Fibroblast of skin of abdomen (primary cell): Measurements from ENCODE around the gene ACTL7A. TPM values are rescaled to one million over a fixed set of nuclear protein-coding genes. Genes with fewer than 3 reads are reported as not detected.
"Not testable (repeated sequence)": the region's sequence is repeated elsewhere in the genome, so short reads cannot be mapped to it uniquely, and the experiment has no call there.

ENCODE experiments used
- DNase-seq: peaks from one replicate; pipeline ENCODE4 v3.0.0-alpha.2; 2013
- polyA plus RNA-seq, 2 experiments: library from polyadenylated mRNA; unstranded; fragments of 120-200 nt; gene quantifications; one replicate each; pipeline ENCODE4 v1.2.1, GENCODE V29; 2013; ENCODE audit not compliant: insufficient read length in 2 of 2

Gene ACTL7A, protein sequence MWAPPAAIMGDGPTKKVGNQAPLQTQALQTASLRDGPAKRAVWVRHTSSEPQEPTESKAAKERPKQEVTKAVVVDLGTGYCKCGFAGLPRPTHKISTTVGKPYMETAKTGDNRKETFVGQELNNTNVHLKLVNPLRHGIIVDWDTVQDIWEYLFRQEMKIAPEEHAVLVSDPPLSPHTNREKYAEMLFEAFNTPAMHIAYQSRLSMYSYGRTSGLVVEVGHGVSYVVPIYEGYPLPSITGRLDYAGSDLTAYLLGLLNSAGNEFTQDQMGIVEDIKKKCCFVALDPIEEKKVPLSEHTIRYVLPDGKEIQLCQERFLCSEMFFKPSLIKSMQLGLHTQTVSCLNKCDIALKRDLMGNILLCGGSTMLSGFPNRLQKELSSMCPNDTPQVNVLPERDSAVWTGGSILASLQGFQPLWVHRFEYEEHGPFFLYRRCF
- not detected for polyA plus RNA-seq (2013, experiment 1 of 2; ENCODE audit: insufficient read length)
- polyA plus RNA-seq (2013, experiment 2 of 2; ENCODE audit: insufficient read length) = not detected

DNA sequence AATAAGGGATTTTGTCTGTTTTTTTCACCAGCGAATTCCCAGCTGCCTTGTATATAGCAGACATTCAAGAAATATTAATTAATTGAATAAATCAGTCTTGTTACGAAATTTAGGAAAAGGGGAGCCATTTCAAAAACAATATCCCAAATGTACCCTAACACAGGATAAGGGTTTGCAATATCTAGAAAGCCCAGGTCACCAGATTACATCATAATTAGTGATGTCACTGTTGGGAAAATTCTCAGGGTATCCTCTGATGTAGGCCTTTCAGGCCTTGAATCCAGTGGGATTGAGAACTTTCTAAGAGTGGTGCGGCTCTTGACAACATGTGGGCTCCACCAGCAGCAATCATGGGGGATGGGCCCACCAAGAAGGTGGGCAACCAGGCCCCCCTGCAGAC, at the start of gene ACTL7A:
Gene ACTL7A, plus strand, starts transcription at position 270 of the 400 bp plus-strand sequence. Its CDS starts 57 bp downstream, at position 327.
- DNase-seq = no peak

GRCh38 chr9:108812396-108813025, 49.6 kb upstream of the ACTL7A start:
- DNase-seq = no peak

DNA sequence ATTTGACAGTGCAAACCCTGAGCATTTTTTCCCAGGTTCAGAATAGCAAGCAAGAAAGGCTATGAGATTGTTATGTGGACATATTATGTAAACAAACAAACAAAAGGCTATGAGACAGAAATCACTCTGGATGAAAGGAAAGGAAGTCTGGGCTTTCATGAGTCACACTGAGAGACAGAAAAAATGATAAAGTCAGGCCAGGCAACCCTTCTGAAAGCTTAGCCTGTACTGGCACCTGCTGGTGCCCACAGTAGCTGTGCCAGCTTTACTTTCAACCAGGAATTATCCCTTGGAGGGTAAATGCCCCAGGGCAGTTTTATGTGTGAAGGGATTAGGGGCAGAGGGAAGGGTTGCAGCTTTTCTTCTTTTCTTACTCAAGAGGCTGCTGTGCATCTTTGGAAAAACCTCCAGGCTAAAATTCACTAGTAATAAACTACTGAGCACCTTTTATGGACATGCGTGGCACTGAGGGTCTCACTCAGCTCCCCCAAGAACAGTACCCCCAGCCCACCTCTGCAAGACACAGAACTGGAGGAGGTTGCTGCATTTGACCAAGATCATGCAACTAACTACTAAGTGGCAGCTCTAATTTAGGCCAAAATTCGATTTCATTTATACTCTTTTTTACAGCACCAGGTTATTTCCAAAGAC, 48.0 kb upstream of the ACTL7A start:
- peak; percentile 33 for DNase-seq

GRCh38 chr9:108815156-108815555, 46.9 kb upstream of the ACTL7A start:
- DNase-seq = no peak

DNA sequence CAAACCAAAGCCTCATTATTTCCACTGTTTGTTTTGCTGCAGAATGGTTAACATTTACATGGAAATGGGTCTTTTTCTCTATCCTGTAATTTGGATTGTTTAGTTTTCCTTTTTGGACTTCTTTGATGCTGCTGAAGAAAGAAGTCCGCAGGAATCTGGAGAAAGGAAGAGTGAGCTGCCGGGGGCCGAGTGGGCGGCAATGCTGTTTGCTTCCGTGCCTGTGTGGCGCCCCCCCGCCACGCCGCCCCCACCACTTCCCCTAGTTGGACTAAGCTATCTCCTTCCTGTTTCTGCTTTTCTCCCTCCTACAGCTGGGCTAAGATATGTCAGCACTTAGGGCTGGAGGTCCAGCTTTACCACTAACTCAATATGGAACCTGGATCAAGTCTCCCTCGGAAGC, 46.0 kb upstream of the ACTL7A start:
- DNase-seq = no peak

- no peak for DNase-seq
Measured at GRCh38 chr9:108823829-108824228, 38.2 kb upstream of the ACTL7A start.

GRCh38 chr9:108830272-108830671, 31.8 kb upstream of the ACTL7A start:
- no peak for DNase-seq

GRCh38 chr9:108831496-108832178, 30.4 kb upstream of the ACTL7A start:
- DNase-seq = no peak

DNA sequence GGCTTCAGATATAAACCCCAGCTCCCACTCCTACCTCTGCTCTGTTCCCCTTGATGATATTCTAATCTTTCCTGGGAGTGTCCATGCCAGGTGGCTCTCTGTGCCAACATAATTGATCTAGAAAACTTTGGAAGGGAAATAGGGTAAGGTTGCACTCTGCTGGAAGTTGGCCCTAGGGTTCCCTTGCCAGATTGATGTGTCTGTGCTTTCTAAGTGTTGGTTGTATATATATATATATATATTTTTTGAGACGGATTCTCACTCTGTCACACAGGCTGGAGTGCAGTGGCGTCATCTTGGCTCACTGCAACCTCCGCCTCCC, 29.9 kb upstream of the ACTL7A start:
- no peak for DNase-seq

- DNase-seq = no peak
Measured at GRCh38 chr9:108834959-108835665, 27.0 kb upstream of the ACTL7A start.

DNA sequence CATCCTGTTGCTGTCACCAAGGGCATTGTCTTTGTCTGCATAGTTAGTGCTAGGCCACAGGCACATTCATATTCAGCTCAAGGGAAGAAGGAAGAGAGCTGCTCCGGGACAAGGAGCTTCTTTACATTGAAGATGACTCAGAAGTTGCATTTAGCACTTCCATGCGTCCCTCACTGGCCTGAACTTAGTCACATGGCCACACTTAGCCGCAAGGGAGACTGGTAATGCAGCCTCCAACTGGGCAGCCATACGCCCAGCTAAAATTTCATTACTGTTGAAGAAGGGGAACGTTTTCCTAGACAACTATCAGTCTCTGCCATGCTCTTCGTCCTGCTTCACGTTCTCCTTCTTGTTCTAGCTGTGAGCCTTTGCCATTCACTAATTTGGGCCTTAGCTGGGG, 26.2 kb upstream of the ACTL7A start:
- no peak for DNase-seq

- no peak for DNase-seq
Measured at GRCh38 chr9:108836319-108836718, 25.7 kb upstream of the ACTL7A start.

DNA sequence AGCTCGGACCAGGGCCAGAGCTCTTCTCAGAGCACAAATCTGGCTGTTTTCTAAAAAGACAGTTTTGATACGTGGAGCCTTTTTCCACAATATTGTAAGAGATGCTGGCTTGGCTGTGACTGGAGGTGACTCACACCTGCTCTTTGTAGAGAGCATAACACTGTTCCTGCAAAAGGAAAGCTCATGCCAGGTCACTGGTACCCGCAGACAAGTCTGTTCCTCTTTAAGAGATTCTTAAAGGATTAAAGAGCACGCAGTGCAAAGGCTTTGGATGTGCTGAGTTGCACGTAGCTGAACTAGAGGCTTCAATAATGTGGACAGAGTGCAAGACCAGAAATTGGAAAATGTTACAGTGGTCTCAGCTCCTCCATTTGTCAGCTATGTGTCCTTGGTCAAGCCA, 25.3 kb upstream of the ACTL7A start:
- DNase-seq = peak; percentile 51

- no peak for DNase-seq
Measured at GRCh38 chr9:108837530-108837929, 24.5 kb upstream of the ACTL7A start.

- DNase-seq = peak; percentile 92
Measured at GRCh38 chr9:108838017-108838416, 24.0 kb upstream of the ACTL7A start.

DNA sequence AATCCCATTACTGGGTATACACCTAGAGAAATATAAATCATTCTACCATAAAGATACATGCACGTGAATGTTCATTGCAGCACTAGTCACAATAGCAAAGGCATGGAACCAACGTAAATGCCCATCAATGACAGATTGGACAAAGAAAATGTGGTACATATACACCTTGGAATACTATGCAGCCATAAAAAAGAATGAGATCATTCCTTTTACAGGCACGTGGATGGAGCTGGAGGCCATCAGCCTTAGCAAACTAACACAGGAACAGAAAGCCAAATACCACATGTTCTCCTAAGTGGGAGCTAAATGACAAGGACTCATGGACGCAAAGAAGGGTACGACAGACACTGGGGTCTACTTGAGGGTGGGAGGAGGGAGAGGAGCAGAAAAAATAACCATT, 22.5 kb upstream of the ACTL7A start:
- DNase-seq = not testable (repeated sequence)

DNA sequence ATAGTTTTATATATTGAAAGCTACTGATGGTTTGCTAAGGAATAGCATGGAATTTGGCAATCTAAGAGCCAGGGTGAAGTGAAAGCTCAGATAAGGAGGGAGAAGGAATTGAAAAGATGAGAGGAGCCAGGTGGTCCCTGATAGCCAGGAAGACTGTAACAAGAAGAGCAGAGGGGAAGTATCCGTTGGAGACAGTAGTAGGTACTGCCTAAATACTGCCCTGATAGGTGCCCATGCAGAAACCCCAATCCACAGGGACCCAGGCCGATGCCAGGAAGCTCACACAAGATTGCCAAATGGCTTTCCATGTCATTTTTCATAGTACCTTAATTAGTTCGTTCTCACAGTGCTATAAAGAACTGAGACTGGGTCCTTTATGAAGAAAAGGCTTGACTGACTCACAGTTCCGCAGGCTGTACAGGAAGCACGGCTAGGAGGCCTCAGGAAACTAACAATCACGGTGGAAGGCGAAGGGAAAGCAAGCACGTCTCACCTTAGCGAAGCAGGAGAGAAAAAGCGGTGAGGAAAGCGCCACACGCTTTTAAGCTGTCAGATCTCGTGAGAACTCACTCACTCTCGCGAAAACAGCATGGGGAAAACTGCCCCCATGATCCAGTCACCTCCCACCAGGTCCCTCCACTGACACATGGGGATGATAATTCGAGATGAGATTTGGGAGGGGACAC, 19.3 kb upstream of the ACTL7A start:
- no peak for DNase-seq

DNA sequence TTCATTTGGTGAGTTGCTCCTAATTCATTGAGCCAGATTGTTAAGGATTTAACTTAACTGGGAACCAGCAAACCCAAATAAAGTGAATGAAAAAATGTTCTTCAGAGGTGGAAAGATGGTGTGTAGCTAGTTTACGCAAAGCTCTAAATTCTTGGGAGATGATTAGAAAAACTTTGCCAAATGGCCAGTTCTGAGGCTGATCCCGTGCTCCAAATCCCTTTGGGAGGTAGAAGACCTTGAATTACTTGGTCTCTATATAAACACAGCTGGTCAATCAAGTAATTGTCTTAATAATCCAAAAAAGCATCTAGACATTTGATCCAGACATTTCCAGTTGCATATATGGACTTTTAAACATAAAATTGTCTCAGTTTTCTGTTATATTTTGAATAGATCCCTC, 17.7 kb upstream of the ACTL7A start:
- DNase-seq = no peak

DNA sequence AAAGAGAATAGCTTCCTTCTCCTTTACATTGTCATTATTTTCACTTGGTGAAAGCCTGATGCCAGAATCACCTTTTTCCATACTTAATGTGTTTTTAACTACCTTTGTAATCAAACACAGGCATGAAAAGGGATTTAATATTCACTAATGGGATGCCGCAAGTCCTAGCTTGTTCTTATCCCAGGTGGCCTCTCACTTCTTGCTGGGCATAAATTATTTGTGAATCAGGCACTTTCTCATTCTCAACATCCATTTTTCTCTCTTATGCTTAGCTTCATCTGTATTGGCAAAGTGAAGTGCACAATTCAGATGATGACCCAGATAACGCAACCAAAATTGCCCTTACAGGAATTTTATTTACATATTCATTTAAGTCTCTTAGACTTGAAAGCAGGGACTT, 17.2 kb upstream of the ACTL7A start:
- no peak for DNase-seq

DNA sequence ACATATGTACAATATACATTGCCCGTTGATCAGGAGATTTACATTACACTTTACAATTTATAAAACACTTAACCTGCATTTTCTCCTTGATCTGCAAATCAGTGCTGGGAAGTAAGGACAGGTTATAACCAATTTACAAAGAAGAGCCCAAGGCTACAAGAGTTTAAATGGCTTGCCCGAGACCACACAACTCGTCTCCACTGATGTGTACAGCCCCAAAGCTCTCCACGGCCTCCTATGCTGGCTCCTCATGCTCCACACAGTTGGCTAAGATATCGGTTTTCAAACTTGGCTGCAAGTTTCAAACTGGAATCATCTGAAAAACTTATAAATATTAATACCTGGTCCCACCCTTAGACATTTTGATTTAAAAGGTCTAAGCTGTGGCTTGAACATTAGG, 16.6 kb upstream of the ACTL7A start:
- DNase-seq = no peak

DNA sequence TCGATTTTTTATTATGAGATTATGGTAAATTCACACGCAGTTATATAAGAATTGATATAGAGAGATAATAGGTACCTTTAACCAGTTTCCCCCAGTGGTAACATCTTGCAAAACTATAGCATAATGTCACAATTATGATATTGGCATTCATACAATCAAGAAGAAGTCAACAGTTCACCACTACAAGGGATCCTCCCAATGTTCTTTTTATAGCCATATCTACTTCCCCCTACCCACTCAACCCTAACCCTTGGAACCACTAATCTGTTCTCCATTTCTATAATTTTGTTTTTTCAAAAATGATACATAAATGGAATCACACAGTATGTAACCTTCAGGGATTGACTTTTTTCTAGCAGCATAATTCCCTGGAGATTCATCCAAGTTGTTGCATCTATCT, 16.1 kb upstream of the ACTL7A start:
- DNase-seq = no peak

DNA sequence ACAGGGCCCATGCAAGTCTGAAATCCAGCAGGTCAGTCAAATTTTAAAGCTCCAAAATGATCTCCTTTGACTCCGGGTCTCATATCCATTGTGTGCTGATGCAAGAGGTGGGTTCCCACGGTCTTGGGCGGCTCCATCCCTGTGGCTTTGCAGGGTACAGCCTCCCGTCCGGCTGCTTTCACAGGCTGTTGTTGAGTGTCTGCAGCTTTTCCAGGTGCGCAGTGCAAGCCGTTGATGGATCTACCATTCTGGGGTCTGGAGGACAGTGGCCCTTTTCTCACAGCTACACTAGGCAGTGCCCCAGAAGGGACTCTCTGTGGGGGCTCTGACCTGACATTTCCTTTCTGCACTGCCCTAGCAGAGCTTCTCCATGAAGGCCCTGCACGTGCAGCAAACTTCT, 13.8 kb upstream of the ACTL7A start:
- DNase-seq = not testable (repeated sequence)
